ENCODE results near the gene ZSWIM7. TPM values are rescaled to one million over a fixed set of nuclear protein-coding genes. Genes with fewer than 3 reads are reported as not detected.
A peak's percentile ranks its signal among the peaks of the same experiment; 100 is the strongest.
"Not testable (repeated sequence)": the region's sequence is repeated elsewhere in the genome, so short reads cannot be mapped to it uniquely, and the experiment has no call there.

The ZSWIM7 gene
- total RNA-seq, 2 donors from 2014 or later = 15.4 to 17.5 TPM

DNA sequence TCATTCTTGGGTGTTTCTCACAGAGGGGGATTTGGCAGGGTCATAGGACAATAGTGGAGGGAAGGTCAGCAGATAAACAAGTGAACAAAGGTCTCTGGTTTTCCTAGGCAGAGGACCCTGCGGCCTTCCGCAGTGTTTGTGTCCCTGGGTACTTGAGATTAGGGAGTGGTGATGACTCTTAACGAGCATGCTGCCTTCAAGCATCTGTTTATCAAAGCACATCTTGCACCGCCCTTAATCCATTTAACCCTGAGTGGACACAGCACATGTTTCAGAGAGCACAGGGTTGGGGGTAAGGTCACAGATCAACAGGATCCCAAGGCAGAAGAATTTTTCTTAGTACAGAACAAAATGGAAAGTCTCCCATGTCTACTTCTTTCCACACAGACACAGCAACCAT lies 20.5 kb downstream of the ZSWIM7 start:
- H3K4me3 Mint-ChIP-seq; H3K4me1 Mint-ChIP-seq; H3K27ac Mint-ChIP-seq; H3K27me3 Mint-ChIP-seq; H3K9me3 ChIP-seq (ENCODE audit: control insufficient read depth, low read length, poor library complexity, severe bottlenecking); DNase-seq; ATAC-seq: not testable (repeated sequence)
- peaks cover 14% of the 10 kb centered on the region for H3K36me3 Mint-ChIP-seq (ENCODE audit: low read depth)

DNA sequence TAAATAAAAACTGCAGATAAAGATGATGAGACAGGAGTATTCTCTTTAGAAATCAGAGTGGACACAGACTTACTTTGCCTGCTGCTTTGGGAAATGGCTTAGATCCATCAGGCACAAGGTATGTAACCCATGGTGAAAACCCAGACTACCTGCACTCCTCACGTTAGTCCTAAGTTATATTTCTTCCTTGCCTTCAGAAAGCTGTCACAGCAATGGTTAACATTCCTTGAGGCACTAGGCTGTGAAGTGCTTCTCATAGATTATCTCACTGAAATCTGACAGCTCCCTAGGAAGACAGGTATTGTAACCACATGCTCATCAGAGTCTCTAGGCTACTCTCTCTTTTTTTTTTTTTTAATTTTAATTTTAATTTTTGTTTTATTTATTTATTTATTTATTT lies 20.9 kb downstream of the ZSWIM7 start:
- Mint-ChIP-seq H3K4me1 (peaks cover 9% of the 10 kb centered on the region), H3K27me3 (no peaks in the 10 kb centered on the region), H3K27ac (no peak overlapping the region), H3K4me3 (no peak overlapping the region), H3K36me3 (ENCODE audit: low read depth) (peaks cover 14% of the 10 kb centered on the region)
- ATAC-seq (no peak), DNase-seq (no peak)
- no peaks in the 10 kb centered on the region for H3K9me3 ChIP-seq (ENCODE audit: control insufficient read depth, low read length, poor library complexity, severe bottlenecking)

DNA sequence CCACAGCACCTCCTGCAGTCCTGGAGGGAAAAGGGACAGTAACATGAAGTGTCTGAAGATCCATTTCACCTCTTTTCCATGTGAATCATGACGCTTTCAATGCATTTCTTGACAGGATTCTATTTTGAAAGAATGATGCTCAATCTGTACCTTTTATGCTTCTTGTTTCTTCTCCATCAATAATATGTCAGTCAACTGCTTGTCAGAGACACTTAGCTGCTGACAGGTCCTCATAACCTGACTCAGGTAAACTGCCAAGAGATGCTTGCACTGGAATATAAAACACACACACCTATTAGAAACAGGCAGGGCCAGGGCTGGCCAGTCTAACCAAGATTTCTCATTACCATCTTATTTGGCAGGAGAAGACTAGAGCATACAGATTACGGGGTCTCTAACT lies 21.6 kb downstream of the ZSWIM7 start:
- H3K4me1 Mint-ChIP-seq = peaks cover 9% of the 10 kb centered on the region
- peaks cover 14% of the 10 kb centered on the region for H3K36me3 Mint-ChIP-seq (ENCODE audit: low read depth)
- H3K27ac Mint-ChIP-seq = no peak overlapping the region
- no peak for ATAC-seq
- H3K27me3 Mint-ChIP-seq = no peaks in the 10 kb centered on the region
- H3K4me3 Mint-ChIP-seq = no peak overlapping the region
- DNase-seq = no peak
- no peaks in the 10 kb centered on the region for H3K9me3 ChIP-seq (ENCODE audit: control insufficient read depth, low read length, poor library complexity, severe bottlenecking)

DNA sequence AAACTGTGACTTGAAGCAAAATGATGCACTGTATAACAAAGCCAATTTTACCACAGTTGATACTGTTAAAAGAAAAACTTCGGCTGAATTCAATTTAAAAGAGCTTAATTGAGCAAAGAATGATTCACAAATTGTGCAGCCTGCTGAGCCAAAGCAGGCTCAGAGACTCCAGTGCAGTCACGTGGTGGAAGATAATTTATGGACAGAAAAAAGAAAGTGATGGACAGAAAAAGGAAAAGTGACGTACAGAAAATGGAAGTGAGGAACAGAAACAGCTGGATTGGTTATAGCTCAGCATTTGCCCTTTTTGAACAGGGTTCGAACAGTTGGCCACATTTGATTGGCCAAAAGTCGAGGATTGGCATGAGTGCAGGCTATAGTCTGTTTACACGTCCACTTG lies 25.7 kb downstream of the ZSWIM7 start:
- Mint-ChIP-seq H3K4me3 (no peak overlapping the region), H3K27me3 (peaks cover 17% of the 10 kb centered on the region), H3K36me3 (ENCODE audit: low read depth) (peaks cover 13% of the 10 kb centered on the region), H3K27ac (no peak overlapping the region), H3K4me1 (peaks cover 11% of the 10 kb centered on the region)
- DNase-seq (no peak), ATAC-seq (no peak)
- no peaks in the 10 kb centered on the region for H3K9me3 ChIP-seq (ENCODE audit: control insufficient read depth, low read length, poor library complexity, severe bottlenecking)

DNA sequence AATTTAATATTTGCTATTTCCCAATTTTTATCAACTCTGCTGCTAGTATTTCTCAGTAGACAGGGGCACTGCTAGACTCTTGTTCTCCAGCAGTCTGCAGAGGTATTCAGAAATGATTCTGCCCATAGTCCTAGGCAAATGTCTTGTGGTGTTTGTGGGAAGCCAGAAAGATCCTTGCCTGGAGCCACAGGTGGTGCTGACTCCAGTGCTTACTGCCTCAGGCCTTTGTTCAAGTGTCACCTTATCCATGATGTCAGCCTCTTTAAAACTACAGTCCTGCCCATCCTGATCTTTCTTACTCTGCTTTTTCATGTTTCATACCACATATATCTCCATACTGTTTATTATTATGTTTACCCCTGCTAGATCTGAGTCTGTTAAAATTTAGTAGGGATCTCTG lies 26.5 kb downstream of the ZSWIM7 start:
- Mint-ChIP-seq H3K27me3 (peaks cover 22% of the 10 kb centered on the region), H3K4me3 (no peak overlapping the region), H3K36me3 (ENCODE audit: low read depth) (peaks cover 12% of the 10 kb centered on the region), H3K4me1 (peaks cover 11% of the 10 kb centered on the region), H3K27ac (no peak overlapping the region)
- no peak for ATAC-seq
- no peak for DNase-seq
- H3K9me3 ChIP-seq (ENCODE audit: control insufficient read depth, low read length, poor library complexity, severe bottlenecking) = no peaks in the 10 kb centered on the region

DNA sequence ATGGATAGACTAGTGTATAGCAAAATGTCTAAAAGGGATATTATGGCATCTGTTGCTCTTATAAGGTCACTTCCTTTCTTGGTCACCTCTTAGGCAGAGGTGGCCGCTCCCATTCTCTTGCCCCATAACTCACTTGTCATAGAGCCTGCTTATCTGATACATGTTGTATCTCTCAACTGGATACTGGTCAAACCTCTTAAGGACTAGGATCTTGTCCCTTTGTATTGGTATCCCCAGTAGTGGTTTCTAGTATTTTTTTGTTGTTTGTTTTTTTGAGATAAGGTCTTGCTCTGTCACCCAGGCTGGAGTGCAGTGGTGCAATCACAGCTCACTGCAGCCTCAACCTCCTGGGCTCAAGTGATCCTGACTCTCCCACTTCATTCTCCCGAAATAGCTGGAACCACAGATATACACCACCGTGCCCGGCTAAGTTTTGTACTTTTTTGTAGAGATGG lies 27.0 kb downstream of the ZSWIM7 start:
- Mint-ChIP-seq H3K4me3 (no peak overlapping the region), H3K27me3 (peaks cover 27% of the 10 kb centered on the region), H3K27ac (no peak overlapping the region), H3K4me1 (peaks cover 9% of the 10 kb centered on the region), H3K36me3 (ENCODE audit: low read depth) (peaks cover 12% of the 10 kb centered on the region)
- no peak for ATAC-seq
- H3K9me3 ChIP-seq (ENCODE audit: control insufficient read depth, low read length, poor library complexity, severe bottlenecking) = no peaks in the 10 kb centered on the region
- no peak for DNase-seq

DNA sequence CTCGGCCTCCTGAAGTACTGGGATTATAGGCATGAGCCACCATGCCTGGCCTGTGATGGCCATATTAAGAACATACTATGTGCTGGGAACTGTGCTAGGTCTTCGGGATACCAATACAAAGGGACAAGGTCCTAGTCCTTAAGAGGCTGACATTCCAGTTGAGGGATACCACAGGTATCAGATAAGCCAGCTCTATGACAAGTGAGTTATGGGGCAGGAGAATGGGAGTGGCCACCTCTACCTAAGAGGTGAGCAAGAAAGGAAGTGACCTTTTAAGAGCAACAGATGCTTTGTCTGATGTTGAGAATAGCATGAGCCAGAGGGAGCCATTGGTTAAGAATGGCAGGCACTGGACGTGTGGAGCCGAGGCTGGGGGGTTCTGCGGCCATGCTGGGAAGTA lies 27.6 kb downstream of the ZSWIM7 start:
- H3K4me1 Mint-ChIP-seq = peaks cover 8% of the 10 kb centered on the region
- no peak for DNase-seq
- H3K36me3 Mint-ChIP-seq (ENCODE audit: low read depth) = peaks cover 8% of the 10 kb centered on the region
- peaks cover 28% of the 10 kb centered on the region for H3K27me3 Mint-ChIP-seq
- ATAC-seq = no peak
- H3K4me3 Mint-ChIP-seq = peak overlapping the region; percentile 21
- no peak overlapping the region for H3K27ac Mint-ChIP-seq
- no peaks in the 10 kb centered on the region for H3K9me3 ChIP-seq (ENCODE audit: control insufficient read depth, low read length, poor library complexity, severe bottlenecking)

DNA sequence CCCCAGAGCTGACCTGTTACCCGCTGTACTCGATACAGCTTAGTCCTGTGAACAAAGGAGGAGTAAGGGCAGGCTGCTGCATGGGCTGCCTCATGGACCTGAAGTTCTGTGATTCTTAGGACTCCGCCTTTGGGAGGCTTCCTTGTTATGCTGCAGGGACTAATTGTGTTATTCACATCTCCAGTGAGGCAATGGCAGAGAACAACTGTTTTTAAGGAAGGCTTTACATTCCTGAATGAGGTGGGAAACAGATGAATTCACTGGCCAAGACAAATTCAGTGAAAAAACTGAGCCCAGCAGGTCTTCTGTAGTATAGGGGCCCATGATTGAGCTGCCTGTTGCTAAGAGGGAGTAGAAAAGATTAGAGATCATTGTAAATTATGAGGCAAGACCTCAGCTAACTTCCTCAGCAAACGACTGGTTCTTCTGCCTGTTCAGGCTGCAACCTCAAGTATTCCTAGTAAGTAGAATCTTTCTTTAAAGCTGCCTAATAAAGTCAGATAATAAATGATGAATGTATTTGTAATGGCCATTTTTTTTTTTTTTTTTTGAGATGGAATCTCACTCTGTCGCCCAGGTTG lies 28.3 kb downstream of the ZSWIM7 start:
- H3K9me3 ChIP-seq (ENCODE audit: control insufficient read depth, low read length, poor library complexity, severe bottlenecking) = no peaks in the 10 kb centered on the region
- Mint-ChIP-seq H3K4me3 (no peak overlapping the region), H3K36me3 (ENCODE audit: low read depth) (peaks cover 5% of the 10 kb centered on the region), H3K27ac (no peak overlapping the region), H3K4me1 (peaks cover 9% of the 10 kb centered on the region), H3K27me3 (peaks cover 34% of the 10 kb centered on the region)
- DNase-seq (no peak), ATAC-seq (no peak)

DNA sequence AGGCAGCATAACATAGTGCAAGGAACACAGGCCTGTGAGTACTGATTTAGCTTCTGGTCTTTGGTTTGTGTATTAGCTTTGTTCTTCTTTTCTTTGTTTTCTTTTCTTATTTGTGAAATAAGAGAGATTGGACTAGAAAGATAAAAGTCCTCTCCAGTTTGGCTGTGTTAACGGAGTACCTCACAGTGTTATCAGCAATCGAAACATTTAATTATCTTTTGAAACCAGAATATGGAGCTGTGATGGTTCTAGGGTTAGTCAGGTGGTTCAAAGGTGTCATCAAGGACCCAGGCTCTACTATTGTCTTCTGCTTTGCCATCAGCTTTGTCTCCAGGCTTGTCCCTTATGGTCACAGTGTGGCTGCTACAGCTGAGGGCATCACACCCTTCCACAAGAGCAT lies 29.0 kb downstream of the ZSWIM7 start:
- ATAC-seq (no peak), DNase-seq (no peak)
- H3K27me3 Mint-ChIP-seq = peaks cover 41% of the 10 kb centered on the region
- no peak overlapping the region for H3K4me3 Mint-ChIP-seq
- H3K4me1 Mint-ChIP-seq = peaks cover 11% of the 10 kb centered on the region
- H3K36me3 Mint-ChIP-seq (ENCODE audit: low read depth) = peaks cover 5% of the 10 kb centered on the region
- no peak overlapping the region for H3K27ac Mint-ChIP-seq
- no peaks in the 10 kb centered on the region for H3K9me3 ChIP-seq (ENCODE audit: control insufficient read depth, low read length, poor library complexity, severe bottlenecking)

DNA sequence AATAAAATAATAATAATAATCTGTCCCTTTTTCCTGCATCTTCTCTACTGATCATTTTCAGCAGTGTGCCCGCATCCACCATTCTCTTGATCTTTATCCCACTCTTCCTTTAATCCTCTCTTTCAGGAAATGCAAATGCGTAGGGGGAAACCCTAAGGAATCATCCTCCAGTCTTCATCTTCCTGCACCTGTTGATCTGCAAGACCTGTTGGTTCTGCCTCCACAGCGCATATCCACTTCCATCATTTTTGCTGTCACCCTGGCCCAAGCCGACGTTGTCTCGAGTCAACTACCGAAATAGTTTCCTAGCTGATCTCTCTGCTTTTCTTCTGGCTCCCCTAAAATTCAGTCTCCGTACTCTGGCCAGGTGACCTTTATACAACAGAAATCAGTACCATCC lies 30.0 kb downstream of the ZSWIM7 start:
- Mint-ChIP-seq H3K27ac (no peak overlapping the region), H3K27me3 (peaks cover 46% of the 10 kb centered on the region), H3K4me1 (peaks cover 13% of the 10 kb centered on the region), H3K36me3 (ENCODE audit: low read depth) (peaks cover 5% of the 10 kb centered on the region), H3K4me3 (no peak overlapping the region)
- ATAC-seq (no peak), DNase-seq (no peak)
- no peaks in the 10 kb centered on the region for H3K9me3 ChIP-seq (ENCODE audit: control insufficient read depth, low read length, poor library complexity, severe bottlenecking)

DNA sequence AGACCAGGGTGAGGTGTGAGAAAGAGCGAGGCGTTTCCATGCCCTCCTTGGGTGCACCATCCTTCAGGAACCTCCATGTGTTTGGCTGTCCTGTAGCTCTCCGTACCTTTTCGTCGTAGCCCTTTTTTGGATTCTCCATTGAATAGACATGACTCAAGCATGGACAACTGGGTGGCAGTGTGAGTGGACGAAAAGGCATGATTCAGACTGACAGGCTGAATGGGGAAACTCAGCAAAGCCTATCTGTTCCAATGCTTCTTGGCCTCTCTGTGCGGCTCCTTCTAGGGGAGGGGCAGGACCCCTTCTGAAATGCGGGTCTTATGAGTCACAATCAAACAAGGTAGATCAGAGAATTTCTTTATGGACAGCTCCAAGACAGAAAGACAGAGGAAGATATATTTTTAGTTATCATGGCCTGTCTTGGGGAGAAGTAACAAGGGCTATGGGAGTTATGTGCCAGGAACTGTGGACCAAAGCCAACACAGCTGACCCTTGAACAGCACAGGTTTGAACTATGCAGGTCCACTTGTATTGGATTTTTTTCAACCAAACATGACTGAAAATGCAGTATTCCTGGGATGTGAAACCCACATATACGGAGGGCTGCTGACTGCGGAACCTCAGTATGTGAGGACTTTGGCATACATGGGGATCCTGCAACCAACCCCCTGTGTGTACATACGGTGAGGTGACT lies 31.7 kb downstream of the ZSWIM7 start:
- H3K4me1 Mint-ChIP-seq = peaks cover 8% of the 10 kb centered on the region
- no peak overlapping the region for H3K4me3 Mint-ChIP-seq
- DNase-seq (no peak), ATAC-seq (no peak)
- H3K36me3 Mint-ChIP-seq (ENCODE audit: low read depth) = peaks cover 5% of the 10 kb centered on the region
- H3K27ac Mint-ChIP-seq = peak overlapping the region; percentile 4
- peaks cover 46% of the 10 kb centered on the region for H3K27me3 Mint-ChIP-seq
- H3K9me3 ChIP-seq (ENCODE audit: control insufficient read depth, low read length, poor library complexity, severe bottlenecking) = no peaks in the 10 kb centered on the region

DNA sequence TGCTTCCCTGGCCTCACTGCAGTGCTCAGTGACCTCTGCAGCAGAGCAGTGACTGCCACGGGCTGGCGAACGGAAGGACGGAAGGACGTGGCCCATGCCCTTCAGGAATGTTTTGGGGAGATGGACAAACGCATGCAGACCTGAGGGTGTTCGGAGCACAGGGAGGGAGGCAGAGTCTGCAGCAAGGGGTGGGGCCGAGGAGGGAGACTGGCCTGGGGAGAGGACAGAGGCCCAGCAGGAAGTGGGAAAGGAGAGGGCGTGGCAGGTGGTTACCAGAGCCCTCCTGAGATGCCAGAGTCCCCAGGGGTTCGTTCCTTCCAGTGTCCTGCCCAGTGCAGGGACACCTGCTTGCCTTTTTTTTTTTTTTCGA lies 32.6 kb downstream of the ZSWIM7 start:
- H3K27ac Mint-ChIP-seq = no peak overlapping the region
- H3K4me1 Mint-ChIP-seq = peaks cover 8% of the 10 kb centered on the region
- H3K4me3 Mint-ChIP-seq = peak overlapping the region; percentile 31
- DNase-seq (no peak), ATAC-seq (no peak)
- peaks cover 5% of the 10 kb centered on the region for H3K36me3 Mint-ChIP-seq (ENCODE audit: low read depth)
- H3K9me3 ChIP-seq (ENCODE audit: control insufficient read depth, low read length, poor library complexity, severe bottlenecking) = no peaks in the 10 kb centered on the region
- H3K27me3 Mint-ChIP-seq = peaks cover 46% of the 10 kb centered on the region

DNA sequence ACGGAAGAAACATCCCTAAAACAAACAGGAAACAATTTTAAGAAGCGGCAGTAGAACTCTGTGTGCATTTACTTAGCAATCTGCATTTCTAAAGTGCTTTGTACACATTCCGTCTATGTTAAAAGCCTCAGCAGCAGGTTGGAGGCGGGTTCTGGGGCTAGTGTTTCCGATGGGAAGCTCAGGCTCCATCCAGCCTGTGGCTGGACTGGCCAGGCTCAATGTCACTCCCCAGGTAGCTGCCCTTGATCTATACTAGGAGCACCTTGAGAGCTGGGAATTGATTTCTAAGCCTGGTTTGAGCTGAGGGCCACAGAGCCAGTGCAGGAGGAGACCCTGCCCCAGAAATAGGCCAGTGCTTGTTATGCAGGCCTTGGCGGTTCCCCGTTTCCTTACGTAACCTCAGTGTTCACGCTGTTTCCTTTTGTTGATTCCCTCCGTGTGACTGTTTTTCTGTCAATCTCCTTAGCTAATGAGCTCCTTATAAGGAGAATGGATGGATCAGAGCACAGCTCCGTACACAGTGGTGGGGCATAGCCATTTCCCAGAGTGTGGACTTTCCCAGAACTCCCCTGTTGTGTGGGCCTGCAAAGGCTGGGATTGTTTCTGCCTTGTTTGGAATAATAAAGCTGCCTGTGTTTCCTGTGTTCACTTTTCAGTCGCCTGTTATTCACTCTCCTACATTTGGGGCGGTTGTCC lies 33.2 kb downstream of the ZSWIM7 start:
- DNase-seq (no peak), ATAC-seq (no peak)
- H3K27me3 Mint-ChIP-seq = peaks cover 46% of the 10 kb centered on the region
- peak overlapping the region; percentile 31 for H3K4me3 Mint-ChIP-seq
- peaks cover 5% of the 10 kb centered on the region for H3K36me3 Mint-ChIP-seq (ENCODE audit: low read depth)
- H3K4me1 Mint-ChIP-seq = peaks cover 8% of the 10 kb centered on the region
- H3K27ac Mint-ChIP-seq = no peak overlapping the region
- no peaks in the 10 kb centered on the region for H3K9me3 ChIP-seq (ENCODE audit: control insufficient read depth, low read length, poor library complexity, severe bottlenecking)
